ENCODE results near the gene HEXIM1. TPM values are rescaled to one million over a fixed set of nuclear protein-coding genes. Genes with fewer than 3 reads are reported as not detected.

Gene HEXIM1
- total and polyA plus RNA-seq, 10 donors: 12.9 to 43.1 (median 26.7) TPM

DNA sequence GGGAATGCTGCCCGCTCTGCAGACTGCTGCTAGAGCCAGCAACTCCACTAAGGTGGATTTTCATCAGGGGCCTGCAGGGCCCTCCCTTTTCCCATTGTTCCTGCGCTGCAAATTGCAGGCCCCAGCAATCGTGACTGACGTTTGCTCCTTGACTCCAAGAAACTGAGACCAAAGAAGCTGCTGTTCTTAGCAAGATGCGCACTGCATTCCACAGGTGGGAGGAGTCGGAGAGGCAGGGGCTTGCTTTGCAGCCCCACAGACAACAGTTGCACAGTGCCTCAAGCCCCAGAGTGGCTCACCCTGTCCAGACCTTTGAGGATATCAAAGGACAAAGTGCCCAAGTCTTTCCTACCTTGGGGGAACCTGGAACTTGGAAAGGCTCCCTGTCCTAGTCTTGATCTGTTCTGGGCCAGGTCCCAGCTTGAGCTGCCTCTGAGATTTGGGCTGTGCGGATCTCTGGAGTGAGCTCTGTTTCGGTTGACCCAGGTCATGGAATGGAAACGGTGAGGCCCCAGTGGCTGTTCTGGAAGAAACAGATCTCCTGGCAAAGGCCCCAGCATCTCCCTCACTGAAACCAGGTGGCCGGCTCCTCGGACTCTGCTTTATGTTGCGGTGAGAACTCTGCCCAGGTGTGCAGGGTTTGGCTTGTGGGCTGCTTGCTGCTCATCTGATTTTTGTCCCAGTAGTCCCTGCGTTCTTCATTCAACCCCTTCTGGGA is 40.8 kb upstream of the HEXIM1 start:
- H3K4me3 ChIP-seq: no peak overlapping the region
- peaks cover 5 to 30% (median 15%) of the 10 kb centered on the region in 6 donors for H3K4me1 ChIP-seq
- no peak overlapping the region for H3K27ac ChIP-seq
- 81 to 93% (median 93%) methylated on average over 9 to 13 of the region's 13 CpGs for WGBS, 5 donors
- no peak for TF ChIP-seq POLR2A (IDR thresholded peaks at IDR 0.05)
- TF ChIP-seq POLR2AphosphoS5 (IDR thresholded peaks at IDR 0.05): no peak
- no peak for TF ChIP-seq CTCF (IDR thresholded peaks at IDR 0.05 in 8 of 11, conservative IDR thresholded peaks at IDR 0.05 in 3 of 11)
- no peak for DNase-seq
- no peaks in the 10 kb centered on the region for H3K9me3 ChIP-seq
- H3K36me3 ChIP-seq: peaks cover 15 to 73% (median 61%) of the 10 kb centered on the region in 6 donors
- H3K27me3 ChIP-seq (replicated peaks in 1 of 7): no peaks in the 10 kb centered on the region
- intact Hi-C loops (cut with DNase I; ENCODE audit: low total_unique reads): no loop called here

DNA sequence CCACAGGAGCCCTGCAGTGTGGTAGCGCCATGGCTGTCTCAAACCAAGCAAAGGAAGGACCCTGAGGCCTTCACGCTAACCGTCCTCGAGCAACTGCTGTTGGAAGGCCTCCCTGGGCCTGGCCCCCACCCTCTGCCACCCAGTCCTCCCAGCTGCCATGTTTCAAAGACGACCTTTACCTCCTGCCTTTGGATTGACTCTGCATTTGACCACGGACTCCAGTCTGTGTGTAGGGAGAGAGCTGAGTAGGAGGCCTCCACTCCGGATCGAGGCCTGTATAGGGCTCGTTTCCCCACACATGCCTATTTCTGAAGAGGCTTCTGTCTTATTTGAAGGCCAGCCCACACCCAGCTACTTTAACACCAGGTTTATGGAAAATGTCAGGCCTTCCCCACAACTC is 40.2 kb upstream of the HEXIM1 start:
- H3K4me3 ChIP-seq: no peak overlapping the region
- no peaks in the 10 kb centered on the region for H3K9me3 ChIP-seq
- no peak for DNase-seq
- H3K27me3 ChIP-seq (replicated peaks in 1 of 7): no peaks in the 10 kb centered on the region
- 74 to 95% (median 76%) methylated on average over 6 to 9 of the region's 9 CpGs for WGBS, 5 donors
- peaks cover 15 to 67% (median 55%) of the 10 kb centered on the region in 6 donors for H3K36me3 ChIP-seq
- H3K4me1 ChIP-seq: peaks cover 5 to 31% (median 15%) of the 10 kb centered on the region in 6 donors
- TF ChIP-seq POLR2A (IDR thresholded peaks at IDR 0.05) (no peak), POLR2AphosphoS5 (IDR thresholded peaks at IDR 0.05) (peak in 1 of 3 donors; percentile 40)
- no peak overlapping the region for H3K27ac ChIP-seq
- intact Hi-C loops (cut with DNase I; ENCODE audit: low total_unique reads): no loop called here

- no peaks in the 10 kb centered on the region for H3K27me3 ChIP-seq (replicated peaks in 1 of 7)
- peak in 1 of 3 donors; percentile 58 for TF ChIP-seq POLR2AphosphoS5 (IDR thresholded peaks at IDR 0.05)
- TF ChIP-seq POLR2A (IDR thresholded peaks at IDR 0.05): no peak
- no peak for DNase-seq
- H3K4me1 ChIP-seq: peaks cover 5 to 31% (median 15%) of the 10 kb centered on the region in 6 donors
- peaks cover 9 to 59% (median 47%) of the 10 kb centered on the region in 6 donors for H3K36me3 ChIP-seq
- H3K9me3 ChIP-seq: no peaks in the 10 kb centered on the region
- H3K27ac ChIP-seq: no peak overlapping the region
- intact Hi-C loops (cut with DNase I; ENCODE audit: low total_unique reads): no loop called here
- WGBS, 5 donors: 83 to 90% (median 86%) methylated on average over 10 to 12 of the region's 12 CpGs
- H3K4me3 ChIP-seq: no peak overlapping the region
Measured at GRCh38 chr17:45108595-45109521, 39.4 kb upstream of the HEXIM1 start.

- no peak overlapping the region for H3K4me3 ChIP-seq
- DNase-seq: no peak
- H3K27me3 ChIP-seq (replicated peaks in 1 of 7): no peaks in the 10 kb centered on the region
- peaks cover 0 to 38% (median 27%) of the 10 kb centered on the region in 6 donors for H3K36me3 ChIP-seq
- H3K4me1 ChIP-seq: peaks cover 5 to 31% (median 15%) of the 10 kb centered on the region in 6 donors
- H3K27ac ChIP-seq: peak overlapping the region in 5 of 8 donors; percentile 42 to 67 (median 61)
- H3K9me3 ChIP-seq: no peaks in the 10 kb centered on the region
- intact Hi-C loops (cut with DNase I; ENCODE audit: low total_unique reads): no loop called here
- TF ChIP-seq CTCF (IDR thresholded peaks at IDR 0.05 in 8 of 11, conservative IDR thresholded peaks at IDR 0.05 in 3 of 11) (peak in 2 of 11 experiments; percentile 8 to 9), POLR2A (IDR thresholded peaks at IDR 0.05) (no peak), POLR2AphosphoS5 (IDR thresholded peaks at IDR 0.05) (peak in 1 of 3 donors; percentile 34)
- WGBS, 5 donors: 65 to 89% (median 70%) methylated on average over 15 to 16 of the region's 16 CpGs
Measured at GRCh38 chr17:45110676-45111611, 37.3 kb upstream of the HEXIM1 start.
